HG03039 (cell line): ENCODE results near the gene CDHR3.
"Not testable (repeated sequence)": the region's sequence is repeated elsewhere in the genome, so short reads cannot be mapped to it uniquely, and the experiment has no call there.

Experiments used
- ATAC-seq: cut with Tn5 transposase; IDR thresholded peaks from one replicate; pipeline ENCODE4 v1.9.1; 2021; ENCODE audit warnings: mild to moderate bottlenecking, moderate library complexity; ENCODE audit not compliant: unreplicated experiment

The CDHR3 gene

GRCh38 chr7:105963038-105963667, at the start of gene CDHR3:
Gene CDHR3, plus strand, starts transcription at chr7:105963264. Its CDS starts 55 bp downstream, at chr7:105963319.
- no peak for ATAC-seq

- ATAC-seq, result no peak
Observed at GRCh38 chr7:105913947-105914346, 49.1 kb upstream of the CDHR3 start.

GRCh38 chr7:105916603-105917002, 46.5 kb upstream of the CDHR3 start:
- ATAC-seq, result no peak

- ATAC-seq, result no peak
Observed at GRCh38 chr7:105917659-105918058, 45.4 kb upstream of the CDHR3 start.

- ATAC-seq, result no peak
Observed at GRCh38 chr7:105920766-105921165, 42.3 kb upstream of the CDHR3 start.

- ATAC-seq, result no peak
Observed at GRCh38 chr7:105924945-105925344, 38.1 kb upstream of the CDHR3 start.

- no peak for ATAC-seq
Observed at GRCh38 chr7:105926131-105926530, 36.9 kb upstream of the CDHR3 start.

- no peak for ATAC-seq
Observed at GRCh38 chr7:105931179-105931578, 31.9 kb upstream of the CDHR3 start.

- ATAC-seq, result no peak
Observed at GRCh38 chr7:105932835-105933477, 30.1 kb upstream of the CDHR3 start.

- ATAC-seq, result no peak
Observed at GRCh38 chr7:105934572-105935185, 28.4 kb upstream of the CDHR3 start.

- ATAC-seq, result no peak
Observed at GRCh38 chr7:105935250-105935649, 27.8 kb upstream of the CDHR3 start.

- no peak for ATAC-seq
Observed at GRCh38 chr7:105937411-105937810, 25.7 kb upstream of the CDHR3 start.

GRCh38 chr7:105940109-105940508, 23.0 kb upstream of the CDHR3 start:
- no peak for ATAC-seq

GRCh38 chr7:105941596-105941995, 21.5 kb upstream of the CDHR3 start:
- no peak for ATAC-seq

- no peak for ATAC-seq
Observed at GRCh38 chr7:105943486-105943885, 19.6 kb upstream of the CDHR3 start.

GRCh38 chr7:105945848-105946247, 17.2 kb upstream of the CDHR3 start:
- ATAC-seq, result no peak

- ATAC-seq, result no peak
Observed at GRCh38 chr7:105951597-105951996, 11.5 kb upstream of the CDHR3 start.

GRCh38 chr7:105952917-105953595, 10.0 kb upstream of the CDHR3 start:
- no peak for ATAC-seq

- no peak for ATAC-seq
Observed at GRCh38 chr7:105954711-105955110, 8.4 kb upstream of the CDHR3 start.

GRCh38 chr7:105955651-105956466, 7.2 kb upstream of the CDHR3 start:
- ATAC-seq, result not testable (repeated sequence)

GRCh38 chr7:105958012-105958411, 5.1 kb upstream of the CDHR3 start:
- ATAC-seq, result no peak
